ENCODE measurements around the gene CHTF18.

DNA sequence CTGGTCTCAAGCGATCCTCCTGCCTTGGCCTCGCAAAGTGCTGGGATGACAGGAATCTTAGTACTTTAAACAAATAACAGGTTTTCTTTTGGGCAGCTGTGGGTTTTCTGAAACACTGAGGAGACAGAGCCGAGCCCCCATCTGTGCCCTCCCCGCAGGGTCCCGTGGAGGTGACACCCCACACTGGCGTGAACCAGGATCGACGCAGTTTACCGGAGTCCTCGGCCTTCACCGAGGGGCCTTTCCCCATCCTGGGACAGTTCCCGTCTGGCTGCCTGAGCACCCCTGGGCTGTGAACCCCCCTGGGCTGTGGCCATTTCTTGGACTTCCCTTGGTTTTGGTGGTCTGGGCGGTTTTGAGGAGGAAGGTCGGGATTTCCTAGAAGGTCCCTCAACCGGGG is 27.4 kb downstream of the CHTF18 start:
- TF ChIP-seq ZNF121 (tag by site-specific recombination; IDR thresholded peaks at IDR 0.05), result no peak
- no peak for TF ChIP-seq REST (tag by site-specific recombination; IDR thresholded peaks at IDR 0.05)
